Gastrocnemius medialis (tissue), 4 donors: ENCODE data around the gene IGFBP4.

Source experiments
- CTCF ChIP-seq, 5 experiments: fragments of 450-650 bp in 3 of 5; fragments of 200-600 bp in 2 of 5; sonication (generic) in 2 of 5; IDR thresholded peaks in 4 of 5; conservative IDR thresholded peaks in 1 of 5; 1 replicate in 4 of 5; 2 replicates in 1 of 5; pipeline ENCODE4 v1.5.1; 2016 to 2019; ENCODE audit warnings: antibody characterized with exemption in 5 of 5, mild to moderate bottlenecking in 3 of 5, moderate library complexity in 3 of 5
- POLR2A ChIP-seq, 2 donors: fragments of 450-650 bp; IDR thresholded peaks; one replicate each; pipeline ENCODE4 v1.6.1; 2017; ENCODE audit warnings: antibody characterized with exemption in 2 of 2, mild to moderate bottlenecking in 2 of 2, moderate library complexity in 2 of 2

DNA sequence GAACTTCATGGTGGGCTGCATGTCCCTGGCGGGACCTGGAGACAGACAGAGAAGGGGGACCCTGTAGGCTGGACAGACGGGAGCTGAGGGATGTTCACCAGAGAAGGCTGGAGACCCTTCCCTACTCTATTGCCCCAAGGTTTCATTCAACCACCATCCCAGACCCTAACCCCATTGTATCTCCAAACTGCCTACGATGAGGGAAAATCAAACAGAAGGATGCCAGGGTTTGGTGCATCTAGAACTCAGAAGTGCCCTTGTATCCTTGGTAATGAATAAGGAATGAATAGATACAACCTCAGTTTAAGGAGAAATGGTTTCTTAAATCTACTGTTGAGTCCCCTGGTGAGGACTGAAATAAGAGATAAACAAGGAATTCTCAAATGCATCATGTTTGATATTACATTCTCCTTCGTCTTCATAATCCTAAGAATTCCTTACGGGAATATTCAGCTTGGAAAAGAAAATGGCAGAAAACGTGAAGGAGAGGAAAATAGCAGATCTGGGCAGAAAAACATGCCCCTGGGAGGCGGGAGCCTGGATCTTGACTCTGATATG lies 41.8 kb downstream of the IGFBP4 start:
- TF ChIP-seq CTCF (IDR thresholded peaks at IDR 0.05 in 4 of 5, conservative IDR thresholded peaks at IDR 0.05 in 1 of 5) (no peak), POLR2A (IDR thresholded peaks at IDR 0.05) (no peak)
